GM06990 (cell line): ENCODE data around the gene GUSB.
"Not testable (repeated sequence)": the region's sequence is repeated elsewhere in the genome, so short reads cannot be mapped to it uniquely, and the experiment has no call there.

Experiments
- DNase-seq: peaks from one replicate; pipeline ENCODE4 v3.0.0-alpha.2; 2011; ENCODE audit not compliant: insufficient read length; ENCODE audit errors: extremely low read depth
- H3K27me3 ChIP-seq: replicated peaks from 2 replicates; pipeline ENCODE4 v1.6.0; 2011; ENCODE audit warnings: low read length; ENCODE audit not compliant: control insufficient read depth, insufficient read depth
- H3K36me3 ChIP-seq: 2 replicates; pipeline ENCODE4 v1.5.1; 2011; ENCODE audit warnings: low read length; ENCODE audit not compliant: control insufficient read depth, insufficient read depth
- H3K4me3 ChIP-seq: replicated peaks from 2 replicates; pipeline ENCODE4 v1.5.1; 2011; ENCODE audit warnings: low read depth, mild to moderate bottlenecking, control low read depth, low read length
- TF ChIP-seq, protein P1 (sequence below): IDR thresholded peaks from 2 replicates; pipeline ENCODE4 v1.5.1; 2011; ENCODE audit warnings: low read length, control low read depth, mild to moderate bottlenecking, inconsistent platforms; ENCODE audit not compliant: insufficient read depth, poor library complexity, severe bottlenecking

Gene GUSB

DNA sequence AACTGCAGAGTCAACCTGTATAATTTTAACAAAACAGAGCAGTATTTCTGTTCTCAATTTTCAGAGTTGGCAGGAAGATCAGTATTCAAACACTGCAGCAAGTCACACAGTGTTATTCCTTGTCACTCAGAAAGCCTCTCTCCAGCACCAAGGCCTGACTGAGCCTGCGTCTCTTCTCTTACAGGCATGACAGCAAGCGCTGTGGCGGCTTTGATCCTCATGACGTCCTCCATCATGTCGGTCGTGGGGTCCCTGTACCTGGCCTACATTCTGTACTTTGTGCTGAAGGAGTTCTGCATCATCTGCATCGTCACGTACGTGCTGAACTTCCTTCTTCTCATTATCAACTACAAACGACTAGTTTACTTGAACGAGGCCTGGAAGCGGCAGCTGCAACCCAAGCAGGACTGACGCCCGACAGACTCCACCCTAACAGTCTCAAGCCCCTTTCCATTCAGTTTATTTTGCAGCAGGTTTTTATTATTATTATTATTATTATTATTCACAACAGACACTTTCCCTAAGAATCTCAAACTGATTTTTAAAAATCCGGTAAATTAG lies 28.0 kb downstream of the GUSB start:
- Histone ChIP-seq H3K27me3 (no peaks in the 10 kb centered on the region), H3K4me3 (no peak overlapping the region), H3K36me3 (peaks cover 7% of the 10 kb centered on the region)
- DNase-seq = no peak
- TF ChIP-seq, protein P1, sequence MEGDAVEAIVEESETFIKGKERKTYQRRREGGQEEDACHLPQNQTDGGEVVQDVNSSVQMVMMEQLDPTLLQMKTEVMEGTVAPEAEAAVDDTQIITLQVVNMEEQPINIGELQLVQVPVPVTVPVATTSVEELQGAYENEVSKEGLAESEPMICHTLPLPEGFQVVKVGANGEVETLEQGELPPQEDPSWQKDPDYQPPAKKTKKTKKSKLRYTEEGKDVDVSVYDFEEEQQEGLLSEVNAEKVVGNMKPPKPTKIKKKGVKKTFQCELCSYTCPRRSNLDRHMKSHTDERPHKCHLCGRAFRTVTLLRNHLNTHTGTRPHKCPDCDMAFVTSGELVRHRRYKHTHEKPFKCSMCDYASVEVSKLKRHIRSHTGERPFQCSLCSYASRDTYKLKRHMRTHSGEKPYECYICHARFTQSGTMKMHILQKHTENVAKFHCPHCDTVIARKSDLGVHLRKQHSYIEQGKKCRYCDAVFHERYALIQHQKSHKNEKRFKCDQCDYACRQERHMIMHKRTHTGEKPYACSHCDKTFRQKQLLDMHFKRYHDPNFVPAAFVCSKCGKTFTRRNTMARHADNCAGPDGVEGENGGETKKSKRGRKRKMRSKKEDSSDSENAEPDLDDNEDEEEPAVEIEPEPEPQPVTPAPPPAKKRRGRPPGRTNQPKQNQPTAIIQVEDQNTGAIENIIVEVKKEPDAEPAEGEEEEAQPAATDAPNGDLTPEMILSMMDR = no peak

DNA sequence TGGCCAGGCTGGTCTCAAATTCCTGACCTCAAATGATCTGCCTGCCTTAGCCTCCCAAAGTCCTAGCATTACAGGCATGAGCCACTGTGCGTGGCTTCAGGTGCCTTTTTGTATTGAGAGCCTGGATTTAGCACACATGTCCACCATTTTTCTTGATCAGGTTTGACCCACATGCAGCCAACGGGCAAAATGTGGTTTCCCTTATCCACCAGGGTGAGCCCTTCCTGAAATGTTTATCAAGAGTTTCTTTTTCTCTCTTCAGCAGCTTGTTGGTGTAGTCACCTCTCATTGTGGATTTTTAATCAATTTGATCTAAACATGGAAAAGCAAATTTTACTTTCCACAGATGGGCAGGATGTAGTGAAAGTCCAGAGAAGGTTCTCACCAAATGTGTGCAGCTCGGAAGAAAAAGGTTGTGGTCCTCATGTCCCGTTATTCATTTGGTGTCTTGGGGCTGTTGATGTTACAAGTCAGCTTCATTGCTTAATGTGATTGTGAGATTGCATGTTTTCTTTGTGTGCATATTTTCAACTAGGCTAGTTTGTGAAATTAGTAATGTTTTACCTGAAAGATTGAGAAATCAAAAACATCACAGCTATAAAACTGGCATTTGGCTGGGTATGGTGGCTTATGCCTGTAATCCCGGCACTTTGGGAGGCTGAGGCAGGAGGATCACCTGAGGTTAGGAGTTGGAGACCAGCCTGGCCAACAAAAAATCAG lies 28.9 kb downstream of the GUSB start:
- Histone ChIP-seq H3K36me3 (peaks cover 5% of the 10 kb centered on the region), H3K27me3 (no peaks in the 10 kb centered on the region), H3K4me3 (no peak overlapping the region)
- no peak for DNase-seq
- TF ChIP-seq, protein P1 = no peak

DNA sequence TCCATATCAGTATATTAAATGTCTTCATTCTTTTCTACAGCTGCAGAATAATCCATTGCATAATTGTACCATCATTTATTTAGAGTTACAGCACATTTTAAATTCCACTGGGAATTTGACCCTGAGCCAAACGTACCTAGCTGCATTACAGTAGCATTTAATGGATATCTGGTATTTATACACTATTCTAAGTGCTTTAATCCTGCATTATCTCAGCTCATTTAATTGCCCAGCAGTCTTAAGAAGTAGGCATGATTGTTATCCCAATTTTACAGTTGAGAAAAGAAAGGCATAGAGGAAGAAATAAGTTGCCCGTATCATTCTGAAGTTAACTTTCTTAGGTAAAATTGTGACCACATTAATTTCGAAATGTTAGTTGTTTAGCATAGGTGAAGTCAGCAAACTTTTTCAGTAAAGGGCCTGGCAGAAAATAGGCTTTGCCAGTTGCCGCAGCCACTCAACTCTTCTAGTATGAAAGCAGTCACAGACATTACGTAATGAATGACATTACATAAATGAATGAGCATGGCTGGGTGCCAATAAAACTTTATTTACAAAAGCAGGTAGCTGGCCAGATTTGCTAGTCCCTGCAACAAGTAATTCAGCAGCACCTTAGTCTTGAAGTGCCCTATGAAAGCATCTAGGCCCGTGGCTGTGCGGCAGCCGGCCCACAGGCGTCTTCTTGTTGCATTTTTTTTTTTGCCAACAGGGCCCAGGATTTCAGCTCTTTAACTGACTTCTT lies 30.0 kb downstream of the GUSB start:
- DNase-seq = no peak
- no peak overlapping the region for H3K4me3 ChIP-seq
- no peaks in the 10 kb centered on the region for H3K27me3 ChIP-seq
- H3K36me3 ChIP-seq = peaks cover 5% of the 10 kb centered on the region
- TF ChIP-seq, protein P1 = no peak

DNA sequence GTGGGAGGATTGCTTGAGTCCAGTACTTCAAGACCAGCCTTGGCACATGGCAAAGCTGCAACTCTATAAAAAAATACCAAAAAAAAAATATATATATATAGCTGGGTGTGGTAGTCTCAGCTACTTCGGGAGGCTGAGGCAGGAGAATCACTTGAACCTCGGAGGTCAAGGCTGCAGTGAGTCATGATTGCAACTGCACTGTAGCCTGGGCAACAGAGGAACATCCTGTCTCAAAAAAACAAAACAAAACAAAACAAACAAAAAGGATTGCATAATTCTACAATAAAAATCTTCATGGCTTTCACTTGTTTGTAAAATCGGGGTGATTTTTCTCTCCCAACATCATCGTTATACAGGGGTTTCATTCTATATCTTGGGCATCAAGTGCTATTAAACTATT lies 35.1 kb downstream of the GUSB start:
- no peak overlapping the region for H3K4me3 ChIP-seq
- no peak for DNase-seq
- H3K27me3 ChIP-seq = no peaks in the 10 kb centered on the region
- TF ChIP-seq, protein P1 = no peak
- no peaks in the 10 kb centered on the region for H3K36me3 ChIP-seq

DNA sequence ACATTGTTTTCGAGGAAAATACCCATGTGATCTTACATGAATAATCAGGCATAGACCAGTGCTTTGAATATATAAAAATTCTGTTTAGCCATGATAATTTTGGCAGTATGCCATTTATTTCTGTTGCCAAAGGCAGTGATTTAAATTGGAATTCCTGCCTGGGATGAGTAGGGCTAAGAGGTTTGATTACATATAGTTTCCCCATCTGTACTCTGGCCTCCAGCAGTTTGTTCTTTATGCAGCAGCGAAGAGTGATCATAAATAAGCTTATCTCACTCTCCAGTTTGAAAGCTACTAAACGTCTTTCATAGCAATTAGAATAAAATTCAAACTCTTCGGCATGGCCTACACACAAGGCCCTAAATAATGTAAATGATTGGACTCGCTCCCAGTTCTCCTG lies 36.2 kb downstream of the GUSB start:
- H3K27me3 ChIP-seq, DNase-seq, H3K36me3 ChIP-seq, H3K4me3 ChIP-seq: not testable (repeated sequence)

DNA sequence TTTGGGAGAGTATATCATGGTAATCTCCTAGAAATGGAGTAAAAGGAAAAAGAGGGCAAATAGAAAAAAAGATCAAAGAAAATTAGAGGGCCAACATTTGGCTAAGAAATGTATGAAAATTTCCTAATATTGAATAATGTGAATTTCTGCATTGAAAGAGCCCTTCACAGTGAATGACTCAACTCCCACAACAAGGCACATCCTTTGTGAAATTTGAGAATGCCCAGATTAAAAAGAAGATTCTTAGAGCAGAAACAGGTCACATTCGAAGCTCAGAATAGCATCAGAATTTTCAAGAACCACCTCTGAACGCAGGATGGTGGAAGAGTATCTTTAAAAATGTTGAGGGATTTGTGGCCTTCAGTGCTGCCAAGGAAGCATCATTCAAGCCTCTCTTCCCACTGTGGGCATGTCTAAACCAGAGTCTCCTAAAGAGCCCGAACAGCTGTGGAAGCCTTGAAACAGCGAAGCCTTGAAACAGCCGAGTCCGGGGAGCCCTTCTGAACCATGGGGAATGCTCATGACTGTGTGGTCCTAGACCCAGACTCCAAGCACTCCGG lies 43.6 kb downstream of the GUSB start:
- Histone ChIP-seq H3K36me3 (no peaks in the 10 kb centered on the region; the same call in 1 of the 2 replicates), H3K27me3 (no peaks in the 10 kb centered on the region), H3K4me3 (no peak overlapping the region)
- no peak for DNase-seq
- TF ChIP-seq, protein P1 = no peak
